Osteoblast (primary cell): ENCODE measurements around the gene ADGRG2. TPM values are rescaled to one million over a fixed set of nuclear protein-coding genes. Genes with fewer than 3 reads are reported as not detected.

Source experiments
- DNase-seq: peaks from one replicate; pipeline ENCODE4 v3.0.0; 2011; ENCODE audit warnings: low spot score, mixed read lengths; ENCODE audit not compliant: insufficient read length; ENCODE audit errors: missing footprints
- H2AFZ ChIP-seq: 2 replicates; pipeline ENCODE4 v1.6.0; 2011; ENCODE audit warnings: mild to moderate bottlenecking, low read length
- H3K27ac ChIP-seq: 2 replicates; pipeline ENCODE4 v1.5.1; 2011; ENCODE audit warnings: mild to moderate bottlenecking, low read depth, low read length, moderate library complexity
- H3K27me3 ChIP-seq: 2 replicates; pipeline ENCODE4 v1.6.0; 2012; ENCODE audit warnings: mild to moderate bottlenecking, control low read depth, inconsistent platforms, low read length, moderate library complexity; ENCODE audit not compliant: insufficient read depth
- H3K36me3 ChIP-seq: 2 replicates; pipeline ENCODE4 v1.5.1; 2011; ENCODE audit warnings: mild to moderate bottlenecking, low read length, control low read depth, moderate library complexity; ENCODE audit not compliant: insufficient read depth
- H3K4me1 ChIP-seq: 2 replicates; pipeline ENCODE4 v1.5.1; 2011; ENCODE audit warnings: mild to moderate bottlenecking, low read length, control low read depth, moderate library complexity; ENCODE audit not compliant: insufficient read depth
- H3K4me2 ChIP-seq: 2 replicates; pipeline ENCODE4 v1.6.0; 2011; ENCODE audit warnings: mild to moderate bottlenecking, low read length; ENCODE audit not compliant: insufficient read depth
- H3K4me3 ChIP-seq: fragments of 200-600 bp; sonication (generic); 3 replicates; pipeline ENCODE4 v1.5.1; 2012; ENCODE audit warnings: mild to moderate bottlenecking, low read length, inconsistent platforms; ENCODE audit not compliant: insufficient read depth
- H3K79me2 ChIP-seq: 2 replicates; pipeline ENCODE4 v1.6.0; 2012; ENCODE audit warnings: mild to moderate bottlenecking, low read length, control low read depth, inconsistent platforms; ENCODE audit not compliant: insufficient read depth
- H3K9me3 ChIP-seq: 2 replicates; pipeline ENCODE4 v1.5.1; 2011; ENCODE audit warnings: low read depth, low read length, control low read depth
- H4K20me1 ChIP-seq: 2 replicates; pipeline ENCODE4 v1.6.0; 2012; ENCODE audit warnings: mild to moderate bottlenecking, low read length, control low read depth; ENCODE audit not compliant: insufficient read depth
- total RNA-seq: library from RNA; depleted of rRNA; stranded (reverse); fragments of >200 nt; gene quantifications from 2 replicates; pipeline ENCODE4 v1.2.3, GENCODE V29; 2012
- TF ChIP-seq, protein P1 (sequence below): IDR thresholded peaks from 2 replicates; pipeline ENCODE4 v1.5.1; 2011; ENCODE audit warnings: mild to moderate bottlenecking, low read depth, low read length, moderate library complexity; ENCODE audit errors: extremely low read depth

Gene ADGRG2
- total RNA-seq, 1 donor: under 0.01 TPM

DNA sequence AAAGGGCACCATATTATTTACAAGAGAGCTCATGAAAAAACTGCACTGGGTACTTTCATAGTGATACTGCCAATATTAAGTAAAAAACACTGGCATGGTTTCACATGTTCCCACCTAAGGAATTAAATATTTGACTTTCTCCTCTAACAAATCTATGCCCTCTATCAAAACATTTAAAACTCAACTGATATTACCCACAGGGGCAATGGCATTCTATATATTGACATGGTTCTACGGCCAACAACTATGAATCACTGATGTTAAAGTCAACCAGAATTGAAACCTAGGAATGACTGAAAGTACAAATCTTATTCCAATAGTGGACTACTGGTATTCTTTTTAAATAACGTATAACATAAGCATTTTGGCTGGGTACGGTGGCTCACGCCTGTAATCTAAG lies 166.6 kb downstream of the ADGRG2 start:
- Histone ChIP-seq H3K4me3 (no peak overlapping the region), H3K27me3 (no peaks in the 10 kb centered on the region), H4K20me1 (no peaks in the 10 kb centered on the region), H3K36me3 (peaks cover 3% of the 10 kb centered on the region), H2AFZ (no peak overlapping the region), H3K79me2 (peaks cover 11% of the 10 kb centered on the region), H3K27ac (no peak overlapping the region), H3K4me2 (no peak overlapping the region), H3K4me1 (no peaks in the 10 kb centered on the region), H3K9me3 (no peaks in the 10 kb centered on the region)
- TF ChIP-seq, protein P1, sequence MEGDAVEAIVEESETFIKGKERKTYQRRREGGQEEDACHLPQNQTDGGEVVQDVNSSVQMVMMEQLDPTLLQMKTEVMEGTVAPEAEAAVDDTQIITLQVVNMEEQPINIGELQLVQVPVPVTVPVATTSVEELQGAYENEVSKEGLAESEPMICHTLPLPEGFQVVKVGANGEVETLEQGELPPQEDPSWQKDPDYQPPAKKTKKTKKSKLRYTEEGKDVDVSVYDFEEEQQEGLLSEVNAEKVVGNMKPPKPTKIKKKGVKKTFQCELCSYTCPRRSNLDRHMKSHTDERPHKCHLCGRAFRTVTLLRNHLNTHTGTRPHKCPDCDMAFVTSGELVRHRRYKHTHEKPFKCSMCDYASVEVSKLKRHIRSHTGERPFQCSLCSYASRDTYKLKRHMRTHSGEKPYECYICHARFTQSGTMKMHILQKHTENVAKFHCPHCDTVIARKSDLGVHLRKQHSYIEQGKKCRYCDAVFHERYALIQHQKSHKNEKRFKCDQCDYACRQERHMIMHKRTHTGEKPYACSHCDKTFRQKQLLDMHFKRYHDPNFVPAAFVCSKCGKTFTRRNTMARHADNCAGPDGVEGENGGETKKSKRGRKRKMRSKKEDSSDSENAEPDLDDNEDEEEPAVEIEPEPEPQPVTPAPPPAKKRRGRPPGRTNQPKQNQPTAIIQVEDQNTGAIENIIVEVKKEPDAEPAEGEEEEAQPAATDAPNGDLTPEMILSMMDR: no peak
- DNase-seq: peak; percentile 65

DNA sequence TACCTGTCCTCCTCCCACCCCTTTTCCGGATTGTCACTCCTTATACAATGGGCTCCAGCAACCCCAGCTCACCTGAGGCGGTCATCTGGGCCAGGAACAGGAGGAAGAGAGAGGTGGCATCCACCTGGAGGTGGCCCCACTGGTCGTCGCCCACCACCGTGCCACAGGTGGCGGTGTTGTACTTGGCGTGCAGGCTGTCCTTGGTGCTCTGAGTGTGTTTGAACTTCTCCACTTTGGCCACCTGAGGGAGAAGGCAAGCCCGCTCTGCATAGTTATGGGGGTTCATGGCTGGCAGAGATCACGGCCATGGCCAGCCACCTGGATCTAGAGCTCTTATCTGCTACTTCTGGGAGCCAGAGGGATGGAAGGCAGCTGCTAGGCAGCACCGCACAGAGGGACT lies 171.2 kb downstream of the ADGRG2 start:
- no peaks in the 10 kb centered on the region for H3K27me3 ChIP-seq

DNA sequence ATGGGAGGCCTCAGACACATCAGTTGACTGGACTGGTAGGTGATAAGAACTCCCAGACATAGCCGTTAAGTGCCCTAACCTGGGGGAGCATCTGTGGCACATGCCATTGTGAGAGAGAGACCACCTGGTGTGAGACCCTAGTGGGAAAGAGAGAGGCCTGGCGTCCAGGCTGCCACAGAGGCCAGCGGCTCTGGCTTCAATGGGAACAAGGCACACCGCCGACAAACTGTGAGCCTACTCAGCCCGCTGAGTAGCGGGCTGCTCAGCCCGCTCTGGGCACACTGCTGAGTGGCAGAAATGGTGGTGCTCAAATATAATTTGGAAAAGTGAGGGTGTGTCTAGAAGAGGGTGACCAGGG lies 172.3 kb downstream of the ADGRG2 start:
- no peaks in the 10 kb centered on the region for H4K20me1 ChIP-seq
- H3K27ac ChIP-seq: no peak overlapping the region
- no peak overlapping the region for H3K4me2 ChIP-seq
- H3K4me3 ChIP-seq: no peak overlapping the region
- H3K36me3 ChIP-seq: peaks cover 3% of the 10 kb centered on the region
- no peaks in the 10 kb centered on the region for H3K79me2 ChIP-seq
- TF ChIP-seq, protein P1: no peak
- H3K9me3 ChIP-seq: no peaks in the 10 kb centered on the region
- no peak overlapping the region for H2AFZ ChIP-seq
- H3K4me1 ChIP-seq: no peaks in the 10 kb centered on the region
- no peak for DNase-seq
- no peaks in the 10 kb centered on the region for H3K27me3 ChIP-seq

More for the DNA sequence above, 171.2 kb downstream of the ADGRG2 start:
- Histone ChIP-seq H3K4me2 (no peak overlapping the region), H2AFZ (no peak overlapping the region), H3K4me1 (no peaks in the 10 kb centered on the region), H3K4me3 (no peak overlapping the region), H3K79me2 (no peaks in the 10 kb centered on the region), H4K20me1 (no peaks in the 10 kb centered on the region), H3K36me3 (peaks cover 3% of the 10 kb centered on the region), H3K9me3 (no peaks in the 10 kb centered on the region), H3K27ac (no peak overlapping the region)
- DNase-seq: no peak
- TF ChIP-seq, protein P1: no peak

DNA sequence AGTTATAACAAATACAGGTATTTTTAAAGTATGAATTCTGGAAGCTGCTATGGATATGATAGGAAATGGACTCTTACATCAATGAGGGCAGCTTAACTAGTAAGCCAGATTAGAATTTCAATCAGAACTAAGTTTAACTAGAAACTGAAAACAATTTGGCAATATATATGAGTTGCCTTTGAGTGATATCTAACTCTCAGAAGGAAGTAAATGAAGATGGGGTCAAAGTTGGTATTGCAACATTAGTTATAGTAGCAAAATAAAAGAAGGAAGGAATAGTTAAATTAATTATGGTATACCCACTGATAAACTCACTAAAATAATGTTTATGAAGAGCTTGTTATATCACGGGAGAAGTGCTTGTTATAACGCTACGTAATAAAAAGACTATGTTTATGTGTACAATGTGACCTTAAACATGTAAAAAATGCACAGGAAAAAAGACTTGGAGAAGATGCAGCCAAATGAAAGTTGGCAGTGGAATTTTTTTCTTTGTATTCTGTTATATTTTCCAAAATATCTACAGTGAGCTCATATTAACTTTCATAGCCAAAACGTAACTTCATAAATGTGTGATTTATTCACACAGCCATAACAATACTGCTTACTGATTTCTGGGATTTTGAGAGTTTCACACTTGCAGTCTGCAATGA lies 172.9 kb downstream of the ADGRG2 start:
- Histone ChIP-seq H3K4me1 (no peaks in the 10 kb centered on the region), H3K9me3 (no peaks in the 10 kb centered on the region), H4K20me1 (no peaks in the 10 kb centered on the region), H3K27ac (no peak overlapping the region), H2AFZ (no peak overlapping the region), H3K79me2 (no peaks in the 10 kb centered on the region), H3K27me3 (no peaks in the 10 kb centered on the region), H3K4me3 (no peak overlapping the region), H3K4me2 (no peak overlapping the region), H3K36me3 (peaks cover 3% of the 10 kb centered on the region)
- DNase-seq: no peak
- TF ChIP-seq, protein P1: no peak
